NCI-H1105 treated with DMSO at 0.1 percent for 48 hours (cell line): Measurements from ENCODE around the gene YIPF1.

Source experiments
- DNase-seq: peaks from one replicate; lab custom pipeline; 2025; lab: John Stamatoyannopoulos, UW

The YIPF1 gene

DNA sequence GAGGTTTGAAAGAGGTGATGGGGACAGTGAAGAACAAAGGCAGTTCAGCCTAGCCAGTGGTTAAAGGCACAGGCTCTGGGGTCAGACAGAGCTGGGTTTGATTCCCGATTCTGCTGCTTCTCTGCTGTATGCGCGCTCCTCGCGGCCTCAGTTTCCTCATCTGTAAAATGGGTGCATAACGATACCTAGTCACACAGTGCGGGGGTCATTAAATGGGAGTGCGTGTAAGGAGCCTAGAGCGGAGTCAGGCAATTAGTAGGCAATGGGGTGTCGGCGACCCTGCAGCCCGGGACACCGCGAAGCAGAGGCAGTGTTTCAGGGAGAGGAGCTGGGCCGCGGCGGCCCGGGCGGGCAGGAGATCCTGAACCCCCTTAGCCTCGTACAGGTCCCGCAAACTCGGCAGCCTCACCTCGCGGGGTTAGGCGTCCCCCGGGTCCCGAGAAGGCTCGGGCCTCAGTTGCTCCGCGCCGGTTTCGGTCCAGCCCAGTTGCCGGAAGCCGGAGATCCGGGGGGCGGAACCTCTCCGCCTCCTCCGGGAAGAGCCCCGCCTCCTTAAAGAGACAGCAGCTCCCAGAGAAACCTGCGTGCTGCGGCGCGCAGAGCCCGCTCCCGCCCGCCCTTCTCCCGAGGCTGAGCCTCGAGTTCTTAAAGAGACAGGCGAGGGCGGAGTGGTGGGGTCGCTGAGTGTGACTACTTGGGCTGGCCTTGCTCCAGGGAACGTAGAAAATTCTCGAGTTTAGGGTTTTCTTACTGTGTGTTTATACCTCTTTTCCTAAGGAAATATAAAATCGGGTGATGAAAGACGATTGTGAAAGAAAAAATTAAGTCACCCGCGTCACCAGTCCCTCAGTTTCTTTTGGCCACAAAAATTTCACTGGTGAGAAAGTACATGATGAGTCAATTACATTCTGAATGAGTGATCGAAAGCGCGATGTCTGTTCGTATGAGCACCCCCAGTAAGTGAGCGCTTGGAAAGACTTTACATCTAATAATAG is at the start of gene YIPF1:
Gene YIPF1 (minus strand): TSS at position 494 of the 995 bp plus-strand sequence. CDS start 860 bp downstream, outside the sequence.
- DNase-seq = peak; percentile 88

DNA sequence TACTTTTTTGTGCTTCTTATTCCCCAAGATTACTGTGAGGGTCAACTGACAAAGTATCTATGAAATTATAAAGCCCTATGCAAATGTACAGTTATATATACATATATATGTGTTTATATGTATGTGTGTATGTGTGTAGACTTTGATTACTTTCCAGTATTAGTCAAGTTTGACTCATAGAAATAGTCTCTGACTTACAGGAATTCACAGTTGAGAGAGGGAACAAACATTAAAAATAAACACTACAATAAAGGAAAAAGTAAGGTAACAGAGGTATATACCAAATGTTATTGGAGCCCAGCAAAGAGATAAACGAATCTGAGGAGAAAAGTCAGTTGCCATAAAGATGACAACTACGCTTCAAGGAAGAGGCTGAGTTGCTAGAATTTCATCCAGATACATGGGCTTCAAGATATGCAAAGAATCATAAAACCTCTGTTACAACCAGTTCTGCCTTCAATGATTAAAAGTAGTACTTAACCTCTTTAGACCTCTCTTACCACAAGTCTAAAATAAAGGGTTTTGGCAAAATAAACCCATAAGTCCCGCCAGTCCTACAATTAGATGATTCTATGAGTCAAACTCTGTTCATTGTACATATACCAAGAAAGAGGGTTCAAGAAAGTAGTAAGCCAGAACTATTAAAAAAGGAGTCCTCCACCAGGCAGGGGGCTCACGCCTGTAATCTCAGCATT is 48.7 kb upstream of the YIPF1 start:
- no peak for DNase-seq

DNA sequence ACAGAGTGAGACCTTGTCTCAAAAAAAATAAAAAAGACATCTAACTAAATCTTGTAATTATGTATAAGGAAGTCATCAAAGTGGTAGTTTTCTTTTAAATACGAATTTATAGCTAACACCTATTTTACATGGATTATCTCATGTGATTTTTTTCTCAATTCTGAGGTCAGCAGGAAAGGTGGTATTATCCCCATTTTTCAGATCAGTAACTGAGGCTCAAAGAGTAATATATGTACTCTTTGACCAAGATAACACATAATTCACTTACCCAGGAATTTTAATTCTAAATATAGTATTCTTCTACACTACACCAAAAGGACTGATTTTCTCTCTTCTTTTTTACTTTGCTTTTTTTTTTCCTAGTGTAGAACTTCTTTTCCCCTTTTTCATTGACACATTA is 46.8 kb upstream of the YIPF1 start:
- no peak for DNase-seq

DNA sequence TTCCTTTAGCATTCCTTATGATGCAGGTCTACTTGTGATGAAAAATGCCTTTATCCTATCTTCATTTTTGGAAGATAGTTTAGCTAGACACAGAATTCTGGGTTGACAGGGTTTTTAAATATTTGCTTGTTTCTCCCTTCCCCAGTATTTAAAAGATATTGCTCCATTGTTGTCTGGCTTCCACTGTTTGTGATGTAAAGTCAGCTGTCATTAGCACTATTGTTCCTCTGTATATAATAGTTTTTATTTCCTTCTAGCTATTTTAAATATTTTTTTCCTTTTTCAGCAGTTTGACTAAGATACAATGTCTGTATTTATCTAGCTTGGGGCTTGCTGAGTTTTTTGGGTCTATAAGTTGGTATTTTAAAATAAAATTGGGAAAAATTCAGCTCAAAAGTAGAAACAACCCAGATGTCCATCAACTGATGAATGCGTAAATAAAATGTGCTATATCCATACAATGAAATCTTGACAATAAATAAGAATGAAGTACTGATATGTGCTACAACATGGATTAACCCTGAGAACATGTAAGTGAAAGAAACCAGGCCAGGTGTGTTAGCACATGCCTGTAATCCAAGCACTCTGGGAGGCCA is 44.7 kb upstream of the YIPF1 start:
- no peak for DNase-seq

DNA sequence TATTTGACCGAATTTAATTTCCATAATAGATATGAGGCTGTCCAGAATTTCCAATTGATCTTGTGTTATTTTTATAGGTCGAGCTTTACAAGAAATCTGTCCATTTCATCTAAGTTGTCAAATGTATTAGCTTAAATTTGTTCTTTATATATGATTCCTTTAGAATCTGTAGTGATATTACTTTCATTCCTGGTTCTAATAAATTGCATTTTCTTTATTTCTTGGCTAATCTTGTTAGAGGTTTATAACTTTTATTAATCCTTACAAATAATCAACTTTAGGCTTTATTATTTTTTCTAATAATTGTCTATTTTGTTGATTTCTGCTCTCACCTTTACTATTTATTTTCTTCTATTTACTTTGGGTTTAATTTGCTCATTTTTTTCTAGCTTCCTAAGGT is 41.9 kb upstream of the YIPF1 start:
- no peak for DNase-seq

DNA sequence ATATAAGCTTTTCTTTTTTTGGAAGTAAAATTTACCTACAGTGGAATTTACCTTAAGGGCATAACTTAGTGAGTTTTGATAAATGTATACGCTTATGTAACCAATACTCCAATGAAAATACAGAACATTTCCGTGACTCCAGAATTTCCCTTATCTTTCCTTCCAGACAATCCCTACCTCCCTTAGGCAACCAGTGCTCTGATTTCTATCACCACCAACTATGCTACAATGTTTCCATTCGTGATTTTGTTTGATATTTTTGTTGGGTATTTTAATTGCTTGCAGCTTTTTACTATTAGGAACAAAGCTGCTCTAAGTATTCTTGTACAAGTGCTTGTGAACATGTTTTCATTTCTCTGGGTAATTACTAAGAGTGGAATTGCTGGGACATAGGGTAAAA is 41.3 kb upstream of the YIPF1 start:
- DNase-seq = no peak

DNA sequence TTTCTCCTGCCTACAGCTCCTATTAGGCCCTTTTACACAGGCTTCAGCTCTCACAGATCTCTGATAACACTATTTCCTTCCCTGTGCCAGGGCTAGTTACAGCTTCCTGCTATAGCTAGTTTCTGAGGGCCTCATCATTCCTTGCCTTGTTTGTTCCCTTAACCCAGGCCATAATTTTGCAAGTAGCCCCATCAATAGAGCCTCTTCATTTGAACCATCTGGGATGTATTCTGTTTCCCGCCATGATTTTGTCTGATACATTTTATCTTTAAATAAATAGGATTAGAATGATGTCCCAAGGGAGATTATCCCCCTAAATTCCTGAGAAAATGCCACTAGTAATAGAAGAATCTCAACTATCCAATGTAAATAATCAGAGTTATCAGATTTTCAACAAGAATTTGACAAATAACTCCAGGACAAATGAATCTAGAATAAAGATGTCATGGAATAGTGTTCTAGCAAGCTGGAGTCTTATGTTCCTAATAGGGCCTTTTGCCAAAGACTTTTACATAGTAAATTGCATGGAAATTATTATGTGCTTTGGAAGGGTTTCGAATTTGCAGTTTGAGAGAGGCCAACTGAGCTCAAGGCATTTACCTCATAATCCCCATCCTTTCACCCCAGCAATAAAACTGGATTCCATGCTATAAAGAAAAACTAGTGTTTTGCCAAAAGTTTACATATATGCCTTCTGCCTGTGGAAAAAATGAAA is 39.8 kb upstream of the YIPF1 start:
- DNase-seq = no peak

DNA sequence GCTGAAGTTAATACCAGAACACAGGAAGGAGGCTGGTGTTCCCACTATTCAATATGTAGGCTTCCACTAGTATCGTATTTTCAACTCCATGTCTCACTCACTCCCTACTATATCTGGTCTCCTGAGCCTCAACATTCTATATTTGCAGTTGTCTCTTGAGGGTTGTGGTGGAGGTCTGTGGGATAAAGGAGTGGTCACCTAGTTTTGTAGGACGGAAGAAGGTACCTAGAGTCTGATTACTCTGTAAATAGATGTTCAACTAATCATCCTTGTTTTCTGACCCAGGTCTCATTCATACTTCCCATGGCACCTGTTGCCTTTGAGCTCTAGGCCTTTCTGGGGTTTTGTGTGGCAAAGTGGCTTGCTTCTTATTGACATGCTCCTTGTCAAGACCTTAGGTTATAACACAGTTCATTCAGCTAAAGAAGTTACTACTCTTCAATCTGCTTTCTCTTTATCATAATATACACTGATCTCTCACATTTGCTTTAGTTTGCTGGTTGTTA is 37.8 kb upstream of the YIPF1 start:
- no peak for DNase-seq

DNA sequence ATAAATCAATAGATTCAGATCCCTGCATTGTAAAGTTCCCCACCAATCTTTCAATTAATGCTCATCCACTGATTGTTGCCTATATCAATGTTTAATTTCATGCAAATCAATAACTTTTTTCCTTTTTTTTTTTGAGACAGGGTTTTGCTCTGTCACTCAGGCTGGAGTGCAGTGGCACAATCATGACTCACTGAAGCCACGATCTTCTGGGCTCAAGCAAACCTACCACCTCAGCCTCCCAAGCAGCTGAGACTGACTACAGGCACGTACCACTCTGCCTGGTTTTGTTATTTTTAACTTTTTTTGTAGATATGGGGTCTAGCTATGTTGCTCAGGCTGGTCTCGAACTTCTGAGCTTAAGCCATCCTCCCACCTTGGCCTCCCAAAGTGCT is 30.1 kb upstream of the YIPF1 start:
- no peak for DNase-seq

DNA sequence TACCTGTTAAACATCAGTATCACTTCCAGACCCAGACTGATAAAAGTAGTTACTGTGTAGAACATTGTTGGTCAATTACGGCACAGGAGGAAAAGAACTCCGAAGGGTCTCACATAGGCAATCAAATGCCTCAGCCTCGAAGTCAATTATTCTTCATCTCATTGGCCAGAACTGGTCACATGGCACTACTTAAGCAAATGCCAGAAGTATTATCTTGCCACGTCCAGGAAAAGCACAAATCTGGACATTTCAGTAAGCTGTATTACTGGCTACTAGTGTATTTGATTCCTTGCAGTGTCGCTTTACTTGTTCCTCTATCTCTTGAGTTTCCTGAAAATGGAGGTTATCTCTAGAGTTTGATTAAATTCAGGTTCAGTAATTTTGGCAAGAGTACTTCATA is 28.7 kb upstream of the YIPF1 start:
- no peak for DNase-seq

DNA sequence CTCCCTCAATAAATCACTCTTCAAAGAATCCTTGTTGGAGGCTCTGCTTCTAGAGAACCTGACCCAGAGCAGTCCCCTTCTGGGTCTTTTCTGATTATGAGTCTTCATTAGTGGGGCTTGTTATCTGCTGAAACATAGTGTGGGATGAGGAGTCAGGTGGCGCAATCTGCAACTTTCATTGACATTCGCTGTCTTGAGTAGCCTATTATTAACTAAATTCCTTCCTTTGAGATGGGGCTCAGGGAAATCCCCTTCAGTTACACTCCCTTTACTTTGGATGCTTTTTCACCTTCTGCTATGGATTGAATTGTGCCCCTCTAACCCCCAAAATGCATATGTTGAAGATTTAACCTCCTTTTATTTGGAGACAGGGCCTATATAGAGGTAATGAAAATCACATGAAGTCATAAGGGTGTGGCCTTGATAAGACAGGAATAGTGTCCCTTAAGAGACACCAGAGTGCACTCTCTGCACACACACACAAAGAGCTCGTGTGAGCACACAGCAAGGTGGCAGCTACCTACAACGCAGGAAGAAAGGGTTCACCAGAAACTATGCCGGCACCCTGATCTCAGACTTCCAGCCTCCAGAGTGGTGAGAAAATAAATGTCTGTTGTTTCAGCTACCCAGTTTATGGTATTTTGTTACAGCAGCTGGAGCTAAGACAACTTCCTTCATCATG is 23.9 kb upstream of the YIPF1 start:
- no peak for DNase-seq

DNA sequence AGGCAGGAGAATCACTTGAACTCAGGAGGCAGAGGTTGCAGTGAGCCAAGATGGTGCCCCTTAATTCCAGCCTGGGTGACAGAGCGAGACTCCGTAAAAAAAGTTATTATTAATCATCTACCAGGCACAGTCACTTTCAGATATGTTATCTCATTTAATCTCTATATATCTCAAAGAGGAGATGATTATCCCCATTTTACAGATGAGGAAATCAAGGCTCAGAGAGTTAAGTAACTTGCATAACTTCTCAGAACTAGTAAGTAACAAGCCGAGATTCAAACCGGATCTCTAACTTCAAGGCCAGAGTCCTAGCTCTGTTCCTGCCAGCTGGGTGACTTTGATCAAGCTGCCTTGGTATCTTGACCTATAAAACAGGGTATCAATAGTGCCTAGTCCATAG is 21.8 kb upstream of the YIPF1 start:
- no peak for DNase-seq

DNA sequence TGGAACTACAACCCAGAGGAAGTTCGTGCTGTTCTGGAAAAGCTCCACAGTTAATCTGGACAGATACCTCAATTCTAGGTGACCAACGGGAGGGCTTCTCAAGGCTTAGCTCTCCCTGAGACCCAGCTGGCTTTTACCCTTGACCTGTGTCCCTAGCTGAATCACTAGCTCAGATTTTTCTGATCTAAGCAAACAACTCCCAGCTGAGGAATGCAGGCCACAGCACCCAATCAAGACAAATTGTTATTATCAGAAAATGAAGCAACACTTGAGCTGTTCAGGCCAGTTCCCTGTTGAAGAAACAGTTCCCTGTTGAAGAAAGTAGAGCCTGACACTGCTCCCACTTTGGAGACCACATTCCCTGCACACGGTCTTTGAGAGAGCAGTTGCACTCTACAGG is 20.3 kb upstream of the YIPF1 start:
- no peak for DNase-seq

DNA sequence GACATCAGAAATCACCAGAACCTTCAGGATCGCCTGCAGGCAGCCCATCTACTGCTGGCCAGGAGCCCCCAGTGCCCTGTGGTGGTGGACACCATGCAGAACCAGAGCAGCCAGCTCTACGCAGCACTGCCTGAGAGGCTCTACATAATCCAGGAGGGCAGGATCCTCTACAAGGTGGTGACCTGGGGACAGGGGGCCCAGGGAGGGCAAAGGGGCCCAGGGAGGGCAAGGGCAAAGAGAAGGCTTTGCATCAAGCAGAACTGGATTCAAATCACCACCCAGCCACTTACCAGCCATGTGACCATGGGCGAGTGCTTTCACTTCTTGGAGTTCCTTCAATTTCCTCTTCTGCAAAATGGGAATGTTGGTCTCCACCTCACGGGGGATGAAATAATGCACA is 16.5 kb upstream of the YIPF1 start:
- DNase-seq = no peak

DNA sequence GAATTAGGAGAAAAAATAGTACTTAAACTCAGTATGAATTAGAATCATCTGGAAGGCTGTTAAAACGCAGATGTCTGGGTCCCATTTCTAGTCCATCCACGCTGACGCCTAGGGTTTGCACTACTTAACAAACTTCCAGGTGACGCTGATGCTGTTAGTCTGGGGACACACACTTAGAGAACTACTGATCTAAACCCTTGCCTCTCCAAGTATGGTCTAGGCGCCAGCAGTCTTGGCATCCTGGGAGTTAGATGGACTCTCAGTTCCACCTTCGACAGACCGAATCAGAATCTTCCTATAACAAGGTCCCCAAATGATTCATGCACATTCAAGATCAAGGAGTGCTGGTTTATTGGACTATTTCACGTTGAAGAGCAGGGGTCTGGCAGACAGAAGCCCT is 15.9 kb upstream of the YIPF1 start:
- DNase-seq = no peak

DNA sequence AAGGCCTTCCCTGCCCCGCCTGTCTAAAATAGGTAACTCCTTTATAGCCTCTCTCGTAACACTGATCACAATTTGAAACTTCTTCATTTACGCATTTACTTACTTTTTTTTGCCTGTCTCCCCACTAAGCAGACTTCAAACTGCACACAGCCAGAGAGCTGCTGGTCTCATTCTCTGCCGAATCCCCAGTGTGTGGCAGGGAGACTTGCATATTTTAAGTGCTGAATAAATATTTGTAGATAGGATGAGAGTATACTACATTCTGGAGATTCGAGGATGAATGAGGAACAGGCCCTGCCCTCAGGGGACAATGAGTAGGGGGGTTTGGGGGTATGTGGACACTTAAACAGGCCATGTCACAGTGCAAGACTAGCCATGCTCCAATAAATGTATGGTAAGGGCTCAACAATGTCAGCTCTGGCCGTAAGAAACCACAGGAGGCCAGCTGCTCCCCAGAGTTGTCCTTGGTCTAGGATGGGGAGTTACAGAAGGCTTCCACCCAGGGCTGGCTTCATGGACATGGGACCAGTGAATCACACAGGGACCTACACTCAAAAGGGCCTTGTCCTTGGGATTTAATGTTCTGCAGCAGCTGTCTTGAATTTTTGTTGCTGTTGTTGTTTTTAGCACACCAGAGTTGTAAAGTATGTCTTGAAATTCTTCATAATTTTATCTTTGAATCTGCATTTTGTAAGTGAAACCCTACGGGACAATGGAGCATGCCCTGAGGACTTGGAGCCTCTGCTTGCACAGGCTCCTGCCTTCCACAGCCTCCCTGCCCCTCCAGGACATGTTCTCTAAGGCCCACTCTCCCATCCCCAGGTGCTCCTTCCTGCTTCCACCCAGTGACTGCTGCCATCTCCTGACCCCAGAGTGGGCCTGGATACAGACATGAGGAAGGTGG is 12.9 kb upstream of the YIPF1 start:
- no peak for DNase-seq

DNA sequence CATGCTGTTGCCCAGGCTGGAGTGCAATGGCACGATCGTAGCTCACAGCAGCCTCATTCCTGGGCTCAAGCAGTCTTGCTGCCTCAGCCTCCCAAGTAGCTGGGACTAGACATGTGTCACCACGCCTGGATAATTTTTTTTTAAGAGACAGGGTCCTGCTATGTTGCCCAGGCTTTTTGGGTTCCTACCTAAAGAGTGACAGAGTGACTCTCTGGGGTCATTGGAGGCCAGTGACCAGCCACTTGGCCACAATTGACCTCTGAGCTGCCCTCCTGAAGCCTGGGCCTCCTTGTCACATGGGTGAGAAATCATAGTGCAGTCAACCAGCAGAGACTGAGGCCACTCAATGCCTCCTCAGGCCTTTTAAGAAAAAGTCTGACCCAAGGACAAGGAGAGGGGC is 10.1 kb upstream of the YIPF1 start:
- no peak for DNase-seq

DNA sequence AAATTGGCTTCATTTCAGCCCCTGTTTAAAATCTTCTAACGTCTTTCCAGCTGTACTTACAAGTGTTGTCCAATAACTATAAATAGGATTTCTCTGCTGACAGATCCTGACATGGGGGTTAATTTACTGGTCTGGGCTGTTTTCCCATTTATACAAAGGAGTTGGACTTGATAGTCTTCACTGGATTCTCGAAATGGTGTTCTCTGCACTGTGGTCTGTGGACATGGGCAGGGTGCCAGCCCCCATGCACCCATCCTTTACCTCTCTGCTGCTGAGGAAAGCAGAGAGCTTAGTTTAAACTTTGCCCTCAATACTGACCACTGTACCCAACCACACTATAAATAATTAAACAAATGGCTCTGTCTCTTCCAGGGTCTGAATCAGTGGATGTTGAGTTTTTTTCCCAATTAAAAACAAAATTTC is 9.6 kb upstream of the YIPF1 start:
- peak; percentile 67 for DNase-seq

DNA sequence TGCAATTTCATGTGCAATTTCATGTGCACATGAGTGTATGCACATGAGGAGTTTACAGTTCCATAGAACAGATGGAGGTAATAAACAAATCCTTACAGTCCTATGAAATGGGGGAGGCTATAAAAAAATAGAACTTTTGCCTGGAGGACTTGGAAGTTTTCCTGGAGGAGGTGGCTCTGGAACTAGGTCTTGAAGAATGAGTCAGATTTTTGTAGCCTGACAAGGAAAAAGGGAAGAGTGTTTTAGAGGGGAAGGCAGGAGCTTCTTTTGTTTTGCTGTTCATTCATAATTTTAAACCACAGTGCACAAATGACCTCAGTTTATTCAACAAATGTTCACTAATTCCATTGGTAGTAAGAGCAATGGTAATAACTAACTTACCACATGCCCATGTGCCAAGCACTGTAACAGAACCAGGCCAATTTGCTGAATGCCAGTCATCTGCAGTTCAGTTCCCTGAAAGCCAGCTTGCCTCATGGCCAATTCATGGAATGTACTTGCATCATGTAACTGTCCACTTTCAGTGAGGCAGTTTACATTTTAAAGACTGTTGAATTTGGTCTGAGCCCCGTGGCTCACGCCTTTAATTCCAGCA is 7.1 kb upstream of the YIPF1 start:
- no peak for DNase-seq

DNA sequence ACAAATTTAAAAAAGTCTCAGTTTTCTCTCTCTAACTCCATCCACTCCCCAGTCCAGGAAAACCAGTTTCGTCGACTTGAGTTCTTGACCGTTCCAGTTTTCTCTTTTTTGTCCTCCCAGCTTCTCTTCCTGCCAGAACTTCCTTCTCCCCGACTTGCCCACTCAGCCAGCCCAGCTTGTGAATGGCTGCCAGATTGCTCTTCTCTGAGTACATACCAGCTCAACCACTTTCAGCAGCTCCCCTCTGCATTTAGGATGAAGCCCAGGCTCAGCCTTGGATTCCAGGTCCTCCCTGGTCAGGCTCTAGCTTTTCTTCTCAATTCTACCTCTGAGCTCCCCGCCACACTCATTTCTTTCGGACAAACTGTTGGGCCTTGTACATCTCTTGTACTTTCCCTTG is 5.8 kb upstream of the YIPF1 start:
- no peak for DNase-seq
